ENCODE data around the gene SF3B4.

Gene SF3B4

DNA sequence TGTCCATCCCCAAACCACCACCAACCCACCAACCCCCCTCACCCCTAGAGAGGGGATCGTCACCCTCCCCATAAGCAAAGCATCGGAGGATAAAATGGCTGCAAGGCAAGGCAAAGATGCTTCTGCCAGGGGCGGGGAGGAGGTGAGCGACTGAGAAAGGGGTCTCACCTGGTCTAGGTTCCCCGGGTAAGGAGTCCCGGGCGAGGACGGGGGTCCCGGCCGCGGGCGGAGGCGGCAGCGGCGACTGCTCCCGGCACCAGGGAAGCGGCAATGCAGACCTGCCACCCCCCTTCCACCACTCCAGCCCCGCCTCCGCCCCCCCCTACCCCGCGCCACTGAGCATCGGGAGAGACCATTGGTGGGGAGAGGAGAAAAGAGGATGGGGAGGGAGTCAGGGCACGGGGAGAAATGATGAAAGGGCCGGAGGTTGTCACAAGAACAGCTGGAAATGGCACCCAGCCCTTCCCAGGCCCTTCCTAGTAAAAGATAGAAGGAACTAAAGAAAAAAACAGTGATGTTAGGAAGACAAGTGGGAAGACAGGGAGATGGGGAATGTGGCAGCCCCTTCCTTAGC is 9.9 kb downstream of the SF3B4 start, which contains the start of gene SV2A:
TSS of gene SV2A (minus strand) at position 274 of the 574 bp plus-strand sequence. CDS start 4,004 bp downstream, outside the sequence.
- TF ChIP-seq, protein P1, sequence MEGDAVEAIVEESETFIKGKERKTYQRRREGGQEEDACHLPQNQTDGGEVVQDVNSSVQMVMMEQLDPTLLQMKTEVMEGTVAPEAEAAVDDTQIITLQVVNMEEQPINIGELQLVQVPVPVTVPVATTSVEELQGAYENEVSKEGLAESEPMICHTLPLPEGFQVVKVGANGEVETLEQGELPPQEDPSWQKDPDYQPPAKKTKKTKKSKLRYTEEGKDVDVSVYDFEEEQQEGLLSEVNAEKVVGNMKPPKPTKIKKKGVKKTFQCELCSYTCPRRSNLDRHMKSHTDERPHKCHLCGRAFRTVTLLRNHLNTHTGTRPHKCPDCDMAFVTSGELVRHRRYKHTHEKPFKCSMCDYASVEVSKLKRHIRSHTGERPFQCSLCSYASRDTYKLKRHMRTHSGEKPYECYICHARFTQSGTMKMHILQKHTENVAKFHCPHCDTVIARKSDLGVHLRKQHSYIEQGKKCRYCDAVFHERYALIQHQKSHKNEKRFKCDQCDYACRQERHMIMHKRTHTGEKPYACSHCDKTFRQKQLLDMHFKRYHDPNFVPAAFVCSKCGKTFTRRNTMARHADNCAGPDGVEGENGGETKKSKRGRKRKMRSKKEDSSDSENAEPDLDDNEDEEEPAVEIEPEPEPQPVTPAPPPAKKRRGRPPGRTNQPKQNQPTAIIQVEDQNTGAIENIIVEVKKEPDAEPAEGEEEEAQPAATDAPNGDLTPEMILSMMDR (IDR thresholded peaks at IDR 0.05; ENCODE audit: extremely low read depth, insufficient read depth, missing control alignments), result no peak
- no peak for DNase-seq (ENCODE audit: low spot score)
- in situ Hi-C loops (cut with MboI; ENCODE audit: low pct_unique_long_range_greater_than_20kb, low sequenced_read_pairs, unreplicated experiment), result no loop called here

DNA sequence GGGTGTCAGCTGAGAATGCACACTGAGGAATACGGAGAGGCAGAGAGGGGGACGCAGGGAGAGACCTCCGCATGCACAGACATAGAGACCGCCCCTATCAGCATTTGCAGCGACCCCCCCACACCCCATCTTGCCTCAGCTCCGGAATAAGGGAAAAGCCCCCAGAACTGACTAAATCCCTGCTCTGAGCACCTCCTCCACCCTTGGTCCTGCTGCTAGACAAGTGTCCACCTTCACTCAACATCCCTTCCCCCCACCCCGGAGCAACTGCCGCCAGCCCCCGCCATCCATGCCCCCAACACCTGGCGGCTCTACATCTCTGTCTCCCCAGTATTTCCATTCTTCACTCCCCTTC is 10.7 kb downstream of the SF3B4 start:
- DNase-seq (ENCODE audit: low spot score), result no peak
- TF ChIP-seq, protein P1 (IDR thresholded peaks at IDR 0.05; ENCODE audit: extremely low read depth, insufficient read depth, missing control alignments), result no peak
- in situ Hi-C loops (cut with MboI; ENCODE audit: low pct_unique_long_range_greater_than_20kb, low sequenced_read_pairs, unreplicated experiment), result no loop called here

DNA sequence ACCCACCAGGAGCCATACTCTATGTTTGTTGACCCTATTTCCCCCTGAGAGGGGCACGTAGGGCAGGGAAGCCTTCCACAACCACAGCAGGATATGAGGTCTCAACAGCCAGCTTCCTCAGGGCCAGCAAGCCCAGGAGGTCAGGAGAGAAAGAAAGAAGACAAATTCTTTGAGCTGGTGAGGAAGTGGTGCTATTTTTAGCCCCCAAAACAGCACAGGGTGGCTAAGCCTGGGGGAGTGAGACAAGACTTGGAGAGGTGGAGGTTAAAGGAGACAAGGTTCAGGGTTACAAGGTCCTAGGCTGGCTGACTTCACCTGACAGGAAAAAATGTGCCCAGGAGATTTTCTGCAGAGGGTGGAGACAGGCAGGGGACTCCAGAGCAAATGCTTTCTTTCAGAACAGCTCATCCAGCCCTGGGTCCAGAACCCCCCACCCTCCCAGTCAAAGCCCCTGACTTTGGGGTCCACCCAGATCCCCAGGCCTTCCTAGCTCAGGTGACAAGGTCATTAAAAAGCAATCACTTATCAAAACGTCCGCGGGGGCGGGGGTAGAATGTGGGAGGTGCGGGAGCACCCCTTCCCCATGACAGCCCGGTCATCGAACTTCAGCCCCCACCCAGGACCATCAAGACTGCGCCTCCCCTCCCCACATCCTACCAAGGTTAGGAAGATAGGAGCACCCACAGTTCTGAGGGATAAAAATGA is 11.3 kb downstream of the SF3B4 start:
- TF ChIP-seq, protein P1 (IDR thresholded peaks at IDR 0.05; ENCODE audit: extremely low read depth, insufficient read depth, missing control alignments), result no peak
- no peak for DNase-seq (ENCODE audit: low spot score)
- in situ Hi-C loops (cut with MboI; ENCODE audit: low pct_unique_long_range_greater_than_20kb, low sequenced_read_pairs, unreplicated experiment), result no loop called here

DNA sequence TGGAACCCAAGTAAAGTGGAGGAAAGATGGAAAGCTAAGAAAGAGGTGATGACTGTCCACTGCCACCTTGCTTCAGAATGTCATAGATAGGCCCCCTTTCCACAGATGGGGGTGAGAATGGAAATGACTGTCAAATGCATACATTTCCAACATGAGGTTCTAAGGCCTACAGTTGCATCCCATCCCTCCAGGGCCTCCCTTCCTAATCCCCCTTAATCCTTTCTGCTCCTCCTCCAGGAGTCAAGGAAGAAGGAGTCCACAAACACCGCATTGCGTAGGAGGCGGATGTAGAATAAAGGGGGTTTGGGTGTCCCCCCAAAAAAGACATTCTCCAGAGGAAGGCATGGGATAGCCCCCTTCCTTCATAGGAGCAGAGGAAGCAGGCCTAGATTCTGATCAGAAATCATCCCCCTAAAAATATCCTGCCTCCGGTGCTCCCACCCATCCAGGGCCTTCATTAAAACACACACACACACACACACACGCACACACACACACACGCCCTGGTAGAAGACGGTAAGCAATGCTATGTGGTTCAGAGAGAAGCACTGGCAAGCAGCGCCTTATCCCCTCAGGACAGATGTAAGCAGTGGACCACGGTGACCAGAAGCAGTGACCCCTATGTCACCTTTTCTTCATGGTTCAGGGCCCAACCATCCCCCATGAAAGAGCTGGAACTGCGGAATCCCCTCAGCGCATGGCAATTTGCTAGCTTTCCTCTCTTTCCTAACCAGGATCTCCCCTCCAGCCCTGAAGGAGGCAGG is 12.0 kb downstream of the SF3B4 start:
- DNase-seq (ENCODE audit: low spot score), result no peak
- in situ Hi-C loops (cut with MboI; ENCODE audit: low pct_unique_long_range_greater_than_20kb, low sequenced_read_pairs, unreplicated experiment), result no loop called here
- TF ChIP-seq, protein P1 (IDR thresholded peaks at IDR 0.05; ENCODE audit: extremely low read depth, insufficient read depth, missing control alignments), result no peak

DNA sequence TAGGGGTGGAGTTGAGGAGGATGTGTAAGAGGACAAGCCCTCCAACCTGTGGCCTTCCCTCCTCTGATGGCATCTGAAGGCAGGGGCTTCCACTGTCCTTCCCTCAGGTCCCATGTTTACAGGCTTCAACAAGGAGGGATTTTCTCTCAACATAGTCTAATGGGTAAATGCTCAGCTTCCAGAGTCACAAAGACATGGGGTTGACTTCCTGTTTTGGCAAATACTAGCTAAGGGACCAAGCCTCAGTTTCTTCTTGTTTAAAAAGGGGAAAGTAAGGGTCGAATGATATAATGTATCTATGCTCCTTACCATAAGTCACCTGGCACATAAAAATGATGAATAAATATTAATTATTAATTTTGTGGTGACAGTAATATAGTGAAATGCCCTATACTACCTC is 13.1 kb downstream of the SF3B4 start:
- no peak for DNase-seq (ENCODE audit: low spot score)
- in situ Hi-C loops (cut with MboI; ENCODE audit: low pct_unique_long_range_greater_than_20kb, low sequenced_read_pairs, unreplicated experiment), result no loop called here
- TF ChIP-seq, protein P1 (IDR thresholded peaks at IDR 0.05; ENCODE audit: extremely low read depth, insufficient read depth, missing control alignments), result no peak

DNA sequence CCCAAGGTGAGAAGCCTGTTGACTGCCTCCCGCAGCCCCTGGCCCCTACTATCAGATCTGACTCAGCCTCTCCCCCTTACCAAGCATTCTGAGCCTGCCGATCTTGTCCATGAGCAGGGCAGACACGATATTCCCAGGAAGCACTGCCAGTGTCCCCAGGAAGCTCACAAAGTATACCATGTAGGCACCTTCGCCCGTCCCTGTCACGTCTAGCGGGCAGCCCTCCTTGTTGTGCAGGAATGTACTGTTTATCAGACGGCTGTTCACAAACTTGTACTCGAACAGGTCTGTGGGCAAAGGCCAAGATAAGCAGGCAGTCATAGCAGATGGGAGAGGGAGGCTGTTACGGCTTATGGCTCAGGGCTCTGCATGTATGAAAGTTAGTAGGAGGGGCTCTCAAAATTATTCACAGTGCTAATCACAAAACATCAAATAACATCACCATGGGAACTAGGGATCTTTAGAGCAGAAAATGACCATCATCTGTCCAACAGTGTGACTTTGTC is 21.0 kb downstream of the SF3B4 start:
- DNase-seq (ENCODE audit: low spot score), result no peak
- in situ Hi-C loops (cut with MboI; ENCODE audit: low pct_unique_long_range_greater_than_20kb, low sequenced_read_pairs, unreplicated experiment), result no loop called here
- TF ChIP-seq, protein P1 (IDR thresholded peaks at IDR 0.05; ENCODE audit: extremely low read depth, insufficient read depth, missing control alignments), result no peak
